Measurements from ENCODE around the gene MPPED2.

The MPPED2 gene

GRCh38 chr11:30579415-30580175 is 6.6 kb downstream of the MPPED2 start:
- peaks cover 0 to 10% (median 6%) of the 10 kb centered on the region in 4 experiments for H3K4me1 ChIP-seq (ENCODE audit: control extremely low read depth in 1 of 4, control insufficient read depth in 4 of 4, insufficient read depth in 4 of 4, low read length in 3 of 4)
- WGBS (ENCODE audit: insufficient coverage) = 100% methylated on average over 3 of the region's 3 CpGs
- CTCF ChIA-PET = no interaction called here
- peaks cover 0 to 18% (median 4%) of the 10 kb centered on the region in 4 experiments for H3K36me3 ChIP-seq (ENCODE audit: control insufficient read depth in 4 of 4, insufficient read depth in 4 of 4, low read length in 3 of 4)
- no peak for DNase-seq
- peaks cover 0 to 4% (median 0%) of the 10 kb centered on the region in 5 experiments for H3K9me3 ChIP-seq (ENCODE audit: control extremely low read depth in 1 of 5, control insufficient read depth in 4 of 5, insufficient read depth in 2 of 5, low read depth in 1 of 5, low read length in 4 of 5)
- H3K27ac ChIP-seq (ENCODE audit: insufficient read depth in 1 of 2, low read depth in 1 of 2, low read length in 2 of 2, poor library complexity in 1 of 2, severe bottlenecking in 2 of 2) = no peak overlapping the region
- H3K4me3 ChIP-seq (ENCODE audit: control insufficient read depth in 1 of 7, extremely low read depth in 1 of 7, insufficient read depth in 4 of 7, low read depth in 2 of 7, low read length in 6 of 7) = no peak overlapping the region
- peaks cover 0 to 5% (median 3%) of the 10 kb centered on the region in 5 experiments for H3K27me3 ChIP-seq (replicated peaks in 2 of 5; ENCODE audit: control insufficient read depth in 4 of 5, insufficient read depth in 5 of 5, low read length in 4 of 5)
- POLR2A ChIA-PET = no interaction called here

GRCh38 chr11:30578406-30578805 is 7.7 kb downstream of the MPPED2 start:
- H3K4me3 ChIP-seq (ENCODE audit: control insufficient read depth in 1 of 7, extremely low read depth in 1 of 7, insufficient read depth in 4 of 7, low read depth in 2 of 7, low read length in 6 of 7) = no peak overlapping the region
- peaks cover 0 to 4% (median 0%) of the 10 kb centered on the region in 4 experiments for H3K4me1 ChIP-seq (ENCODE audit: control extremely low read depth in 1 of 4, control insufficient read depth in 4 of 4, insufficient read depth in 4 of 4, low read length in 3 of 4)
- H3K36me3 ChIP-seq (ENCODE audit: control insufficient read depth in 4 of 4, insufficient read depth in 4 of 4, low read length in 3 of 4) = peaks cover 0 to 18% (median 4%) of the 10 kb centered on the region in 4 experiments
- H3K27ac ChIP-seq (ENCODE audit: insufficient read depth in 1 of 2, low read depth in 1 of 2, low read length in 2 of 2, poor library complexity in 1 of 2, severe bottlenecking in 2 of 2) = no peak overlapping the region
- no peak for DNase-seq
- ChIA-PET CTCF (no interaction called here), POLR2A (interaction anchor here (0.6 kb wide), 1 partner anchor 39 kb away, joined by 4 read pairs; no protein-coding TSS in a partner anchor)
- peaks cover 0 to 3% (median 0%) of the 10 kb centered on the region in 5 experiments for H3K27me3 ChIP-seq (replicated peaks in 2 of 5; ENCODE audit: control insufficient read depth in 4 of 5, insufficient read depth in 5 of 5, low read length in 4 of 5)
- WGBS (ENCODE audit: insufficient coverage) = 86% methylated on average over 1 of the region's 1 CpG
- H3K9me3 ChIP-seq (ENCODE audit: control extremely low read depth in 1 of 5, control insufficient read depth in 4 of 5, insufficient read depth in 2 of 5, low read depth in 1 of 5, low read length in 4 of 5) = peaks cover 0 to 4% (median 0%) of the 10 kb centered on the region in 5 experiments

- Histone ChIP-seq H3K9me3 (ENCODE audit: control extremely low read depth in 1 of 5, control insufficient read depth in 4 of 5, insufficient read depth in 2 of 5, low read depth in 1 of 5, low read length in 4 of 5) (peaks cover 0 to 4% (median 0%) of the 10 kb centered on the region in 5 experiments), H3K4me1 (ENCODE audit: control extremely low read depth in 1 of 4, control insufficient read depth in 4 of 4, insufficient read depth in 4 of 4, low read length in 3 of 4) (no peaks in the 10 kb centered on the region), H3K27ac (ENCODE audit: insufficient read depth in 1 of 2, low read depth in 1 of 2, low read length in 2 of 2, poor library complexity in 1 of 2, severe bottlenecking in 2 of 2) (no peak overlapping the region), H3K27me3 (replicated peaks in 2 of 5; ENCODE audit: control insufficient read depth in 4 of 5, insufficient read depth in 5 of 5, low read length in 4 of 5) (peaks cover 0 to 3% (median 0%) of the 10 kb centered on the region in 5 experiments), H3K4me3 (ENCODE audit: control insufficient read depth in 1 of 7, extremely low read depth in 1 of 7, insufficient read depth in 4 of 7, low read depth in 2 of 7, low read length in 6 of 7) (no peak overlapping the region), H3K36me3 (ENCODE audit: control insufficient read depth in 4 of 4, insufficient read depth in 4 of 4, low read length in 3 of 4) (peaks cover 0 to 11% (median 3%) of the 10 kb centered on the region in 4 experiments)
- ChIA-PET POLR2A (no interaction called here), CTCF (no interaction called here)
- no peak for DNase-seq
- no CpG with 5 or more reads among the region's 2 CpGs for WGBS (ENCODE audit: insufficient coverage)
These were observed 12.2 kb downstream of the MPPED2 start for GRCh38 chr11:30573951-30574350.

- H3K9me3 ChIP-seq (ENCODE audit: control extremely low read depth in 1 of 5, control insufficient read depth in 4 of 5, insufficient read depth in 2 of 5, low read depth in 1 of 5, low read length in 4 of 5) = no peaks in the 10 kb centered on the region
- peaks cover 0 to 4% (median 0%) of the 10 kb centered on the region in 4 experiments for H3K4me1 ChIP-seq (ENCODE audit: control extremely low read depth in 1 of 4, control insufficient read depth in 4 of 4, insufficient read depth in 4 of 4, low read length in 3 of 4)
- H3K27me3 ChIP-seq (replicated peaks in 2 of 5; ENCODE audit: control insufficient read depth in 4 of 5, insufficient read depth in 5 of 5, low read length in 4 of 5) = no peaks in the 10 kb centered on the region
- WGBS (ENCODE audit: insufficient coverage) = 98% methylated on average over 8 of the region's 8 CpGs
- H3K27ac ChIP-seq (ENCODE audit: insufficient read depth in 1 of 2, low read depth in 1 of 2, low read length in 2 of 2, poor library complexity in 1 of 2, severe bottlenecking in 2 of 2) = no peak overlapping the region
- peaks cover 0 to 3% (median 0%) of the 10 kb centered on the region in 4 experiments for H3K36me3 ChIP-seq (ENCODE audit: control insufficient read depth in 4 of 4, insufficient read depth in 4 of 4, low read length in 3 of 4)
- CTCF ChIA-PET = no interaction called here
- no peak for DNase-seq
- POLR2A ChIA-PET = no interaction called here
- H3K4me3 ChIP-seq (ENCODE audit: control insufficient read depth in 1 of 7, extremely low read depth in 1 of 7, insufficient read depth in 4 of 7, low read depth in 2 of 7, low read length in 6 of 7) = no peak overlapping the region
These were observed 17.2 kb downstream of the MPPED2 start for GRCh38 chr11:30568931-30569330.

- WGBS (ENCODE audit: insufficient coverage) = no CpG with 5 or more reads among the region's 1 CpG
- no peak for DNase-seq
- Histone ChIP-seq H3K9me3 (ENCODE audit: control extremely low read depth in 1 of 5, control insufficient read depth in 4 of 5, insufficient read depth in 2 of 5, low read depth in 1 of 5, low read length in 4 of 5) (peaks cover 0 to 2% (median 0%) of the 10 kb centered on the region in 5 experiments), H3K27ac (ENCODE audit: insufficient read depth in 1 of 2, low read depth in 1 of 2, low read length in 2 of 2, poor library complexity in 1 of 2, severe bottlenecking in 2 of 2) (no peak overlapping the region), H3K27me3 (replicated peaks in 2 of 5; ENCODE audit: control insufficient read depth in 4 of 5, insufficient read depth in 5 of 5, low read length in 4 of 5) (no peaks in the 10 kb centered on the region), H3K36me3 (ENCODE audit: control insufficient read depth in 4 of 4, insufficient read depth in 4 of 4, low read length in 3 of 4) (peaks cover 0 to 3% (median 0%) of the 10 kb centered on the region in 4 experiments), H3K4me3 (ENCODE audit: control insufficient read depth in 1 of 7, extremely low read depth in 1 of 7, insufficient read depth in 4 of 7, low read depth in 2 of 7, low read length in 6 of 7) (no peak overlapping the region), H3K4me1 (ENCODE audit: control extremely low read depth in 1 of 4, control insufficient read depth in 4 of 4, insufficient read depth in 4 of 4, low read length in 3 of 4) (peaks cover 0 to 4% (median 0%) of the 10 kb centered on the region in 4 experiments)
- POLR2A ChIA-PET = no interaction called here
- CTCF ChIA-PET = interaction anchor here (1.2 to 1.7 kb wide), 2 partner anchors 18 to 163 kb away, joined by 3 to 4 read pairs; no protein-coding TSS in a partner anchor
These were observed 18.5 kb downstream of the MPPED2 start for GRCh38 chr11:30567644-30568043.

- ChIA-PET CTCF (interaction anchor here (1.0 to 1.7 kb wide), 5 partner anchors 12 to 162 kb away, joined by 3 to 4 read pairs (median 4); no protein-coding TSS in a partner anchor), POLR2A (no interaction called here)
- 84% methylated on average over 5 of the region's 5 CpGs for WGBS (ENCODE audit: insufficient coverage)
These were observed 19.0 kb downstream of the MPPED2 start for GRCh38 chr11:30567120-30567519.

GRCh38 chr11:30566482-30566881 is 19.7 kb downstream of the MPPED2 start:
- no peak for DNase-seq
- 88% methylated on average over 1 of the region's 3 CpGs for WGBS (ENCODE audit: insufficient coverage)
- peaks cover 0 to 6% (median 0%) of the 10 kb centered on the region in 4 experiments for H3K4me1 ChIP-seq (ENCODE audit: control extremely low read depth in 1 of 4, control insufficient read depth in 4 of 4, insufficient read depth in 4 of 4, low read length in 3 of 4)

More at GRCh38 chr11:30567120-30567519, 19.0 kb downstream of the MPPED2 start:
- H3K36me3 ChIP-seq (ENCODE audit: control insufficient read depth in 4 of 4, insufficient read depth in 4 of 4, low read length in 3 of 4) = peaks cover 0 to 3% (median 0%) of the 10 kb centered on the region in 4 experiments
- H3K9me3 ChIP-seq (ENCODE audit: control extremely low read depth in 1 of 5, control insufficient read depth in 4 of 5, insufficient read depth in 2 of 5, low read depth in 1 of 5, low read length in 4 of 5) = peaks cover 0 to 2% (median 0%) of the 10 kb centered on the region in 5 experiments
- no peaks in the 10 kb centered on the region for H3K27me3 ChIP-seq (replicated peaks in 2 of 5; ENCODE audit: control insufficient read depth in 4 of 5, insufficient read depth in 5 of 5, low read length in 4 of 5)
- H3K4me1 ChIP-seq (ENCODE audit: control extremely low read depth in 1 of 4, control insufficient read depth in 4 of 4, insufficient read depth in 4 of 4, low read length in 3 of 4) = peaks cover 0 to 4% (median 0%) of the 10 kb centered on the region in 4 experiments
- H3K4me3 ChIP-seq (ENCODE audit: control insufficient read depth in 1 of 7, extremely low read depth in 1 of 7, insufficient read depth in 4 of 7, low read depth in 2 of 7, low read length in 6 of 7) = no peak overlapping the region
- no peak for DNase-seq
- no peak overlapping the region for H3K27ac ChIP-seq (ENCODE audit: insufficient read depth in 1 of 2, low read depth in 1 of 2, low read length in 2 of 2, poor library complexity in 1 of 2, severe bottlenecking in 2 of 2)

More at GRCh38 chr11:30566482-30566881, 19.7 kb downstream of the MPPED2 start:
- ChIA-PET CTCF (interaction anchor here (0.8 to 1.6 kb wide), 5 partner anchors 10 to 76 kb away, joined by 3 to 4 read pairs (median 4); no protein-coding TSS in a partner anchor), POLR2A (no interaction called here)
- Histone ChIP-seq H3K27me3 (replicated peaks in 2 of 5; ENCODE audit: control insufficient read depth in 4 of 5, insufficient read depth in 5 of 5, low read length in 4 of 5) (no peaks in the 10 kb centered on the region), H3K27ac (ENCODE audit: insufficient read depth in 1 of 2, low read depth in 1 of 2, low read length in 2 of 2, poor library complexity in 1 of 2, severe bottlenecking in 2 of 2) (no peak overlapping the region), H3K4me3 (ENCODE audit: control insufficient read depth in 1 of 7, extremely low read depth in 1 of 7, insufficient read depth in 4 of 7, low read depth in 2 of 7, low read length in 6 of 7) (no peak overlapping the region), H3K9me3 (ENCODE audit: control extremely low read depth in 1 of 5, control insufficient read depth in 4 of 5, insufficient read depth in 2 of 5, low read depth in 1 of 5, low read length in 4 of 5) (peaks cover 0 to 2% (median 0%) of the 10 kb centered on the region in 5 experiments), H3K36me3 (ENCODE audit: control insufficient read depth in 4 of 4, insufficient read depth in 4 of 4, low read length in 3 of 4) (peaks cover 0 to 3% (median 0%) of the 10 kb centered on the region in 4 experiments)
